Left lung (tissue), 10 donors: Measurements from ENCODE around the gene CCL1. TPM values are rescaled to one million over a fixed set of nuclear protein-coding genes. Genes with fewer than 3 reads are reported as not detected.

ENCODE experiments used
- ATAC-seq: fragments of 200-7000 bp; cut with Tn5 transposase; one replicate; pipeline ENCODE4 v1.9.1; 2020; ENCODE audit warnings: moderate library complexity
- DNase-seq, 4 donors: peaks; one replicate each; pipeline ENCODE4 v3.0.0-alpha.2; 2013 to 2020
- H3K27ac ChIP-seq, 2 donors: fragments of 200-600 bp; sonication (generic) in 1 of 2; one replicate each; pipeline versions ENCODE4 v1.5.0 to v1.8.0; 2020 to 2021
- H3K27me3 ChIP-seq, 2 donors: fragments of 200-600 bp; sonication (generic) in 1 of 2; one replicate each; pipeline versions ENCODE4 v1.5.0 to v1.8.0; 2020 to 2021
- H3K36me3 ChIP-seq, 2 donors: fragments of 200-600 bp; sonication (generic) in 1 of 2; one replicate each; pipeline versions ENCODE4 v1.5.0 to v1.8.0; 2020 to 2021
- H3K4me1 ChIP-seq, 2 donors: fragments of 200-600 bp; one replicate each; pipeline ENCODE4 v1.8.0; 2021
- H3K4me3 ChIP-seq, 2 donors: fragments of 200-600 bp; sonication (generic) in 1 of 2; one replicate each; pipeline versions ENCODE4 v1.5.0 to v1.8.0; 2020 to 2021; ENCODE audit warnings: mild to moderate bottlenecking in 1 of 2
- H3K9me3 ChIP-seq, 2 donors: fragments of 200-600 bp; sonication (generic) in 1 of 2; one replicate each; pipeline versions ENCODE4 v1.5.0 to v1.8.0; 2020 to 2021
- CTCF ChIP-seq, 2 donors: fragments of 200-600 bp; sonication (generic) in 1 of 2; IDR thresholded peaks; one replicate each; pipeline versions ENCODE4 v1.5.0 to v1.8.0; 2021; ENCODE audit warnings: antibody characterized with exemption in 2 of 2
- intact Hi-C, 2 donors: fragments of 100-400 bp; cut with DNase I; formaldehyde crosslinking; loops; one replicate each; pipeline versions ENCODE4 v1.11.2 to v1.14.2; 2022
- polyA plus RNA-seq, 6 donors: library from polyadenylated mRNA; unstranded; fragments of 120-200 nt; gene quantifications; one replicate each; pipeline ENCODE4 v1.2.1, GENCODE V29; 2013; ENCODE audit not compliant: insufficient read length in 6 of 6
- total RNA-seq, 2 donors: library from RNA; stranded (reverse); fragmentation: NEBNext Ultra II Directional; extraction: Animal tissue kit (Norgen Biotek cat#: 25700); gene quantifications; one replicate each; pipeline ENCODE4 v1.2.1, GENCODE V29; 2021
- donor health status: DM: no; HTN: yes; CAD: no.
- donor health status: DM: no; HTN: no; CAD: no.

CCL1 gene
- total and polyA plus RNA-seq, 8 donors, result not detected

GRCh38 chr17:34384271-34384670 lies 21.2 kb upstream of the CCL1 start:
- H3K9me3 ChIP-seq, result no peaks in the 10 kb centered on the region
- H3K27me3 ChIP-seq, result no peaks in the 10 kb centered on the region
- H3K27ac ChIP-seq, result no peak overlapping the region
- DNase-seq (no peak), ATAC-seq (no peak)
- no peak for TF ChIP-seq CTCF (IDR thresholded peaks at IDR 0.05)
- intact Hi-C loops, result no loop called here
- no peaks in the 10 kb centered on the region for H3K36me3 ChIP-seq
- peaks cover 7 to 13% of the 10 kb centered on the region in 2 donors for H3K4me1 ChIP-seq
- H3K4me3 ChIP-seq, result no peak overlapping the region

- ATAC-seq (no peak), DNase-seq (peak in 1 of 4 donors; percentile 23)
- H3K9me3 ChIP-seq, result no peaks in the 10 kb centered on the region
- H3K27ac ChIP-seq, result no peak overlapping the region
- H3K4me1 ChIP-seq, result peaks cover 7 to 21% of the 10 kb centered on the region in 2 donors
- intact Hi-C loops, result no loop called here
- H3K4me3 ChIP-seq, result no peak overlapping the region
- no peaks in the 10 kb centered on the region for H3K36me3 ChIP-seq
- H3K27me3 ChIP-seq, result no peaks in the 10 kb centered on the region
- TF ChIP-seq CTCF (IDR thresholded peaks at IDR 0.05), result no peak
Measured at GRCh38 chr17:34383216-34383615, 20.2 kb upstream of the CCL1 start.

- peaks cover 7 to 23% of the 10 kb centered on the region in 2 donors for H3K4me1 ChIP-seq
- H3K9me3 ChIP-seq, result no peaks in the 10 kb centered on the region
- TF ChIP-seq CTCF (IDR thresholded peaks at IDR 0.05), result no peak
- no peak overlapping the region for H3K4me3 ChIP-seq
- peak in 1 of 4 donors; percentile 15 for DNase-seq
- ATAC-seq, result no peak
- no peaks in the 10 kb centered on the region for H3K36me3 ChIP-seq
- intact Hi-C loops, result no loop called here
- H3K27ac ChIP-seq, result no peak overlapping the region
- H3K27me3 ChIP-seq, result no peaks in the 10 kb centered on the region
Measured at GRCh38 chr17:34382621-34383124, 19.6 kb upstream of the CCL1 start.

GRCh38 chr17:34379868-34380267 lies 16.8 kb upstream of the CCL1 start:
- Histone ChIP-seq H3K4me1 (peaks cover 0 to 19% of the 10 kb centered on the region in 2 donors), H3K9me3 (no peaks in the 10 kb centered on the region), H3K4me3 (no peak overlapping the region), H3K27me3 (no peaks in the 10 kb centered on the region), H3K36me3 (no peaks in the 10 kb centered on the region), H3K27ac (no peak overlapping the region)
- no peak for TF ChIP-seq CTCF (IDR thresholded peaks at IDR 0.05)
- no peak for ATAC-seq
- DNase-seq, result no peak
- intact Hi-C loops, result no loop called here

- TF ChIP-seq CTCF (IDR thresholded peaks at IDR 0.05), result no peak
- Histone ChIP-seq H3K27ac (no peak overlapping the region), H3K9me3 (no peaks in the 10 kb centered on the region), H3K4me3 (no peak overlapping the region), H3K36me3 (no peaks in the 10 kb centered on the region), H3K27me3 (no peaks in the 10 kb centered on the region), H3K4me1 (peaks cover 0 to 19% of the 10 kb centered on the region in 2 donors)
- DNase-seq (peak in 2 of 4 donors; percentile 40 to 44), ATAC-seq (peak; percentile 68)
- intact Hi-C loops, result no loop called here
Measured at GRCh38 chr17:34378664-34379101, 15.7 kb upstream of the CCL1 start.
